ENCODE measurements around the gene SKAP1.

DNA sequence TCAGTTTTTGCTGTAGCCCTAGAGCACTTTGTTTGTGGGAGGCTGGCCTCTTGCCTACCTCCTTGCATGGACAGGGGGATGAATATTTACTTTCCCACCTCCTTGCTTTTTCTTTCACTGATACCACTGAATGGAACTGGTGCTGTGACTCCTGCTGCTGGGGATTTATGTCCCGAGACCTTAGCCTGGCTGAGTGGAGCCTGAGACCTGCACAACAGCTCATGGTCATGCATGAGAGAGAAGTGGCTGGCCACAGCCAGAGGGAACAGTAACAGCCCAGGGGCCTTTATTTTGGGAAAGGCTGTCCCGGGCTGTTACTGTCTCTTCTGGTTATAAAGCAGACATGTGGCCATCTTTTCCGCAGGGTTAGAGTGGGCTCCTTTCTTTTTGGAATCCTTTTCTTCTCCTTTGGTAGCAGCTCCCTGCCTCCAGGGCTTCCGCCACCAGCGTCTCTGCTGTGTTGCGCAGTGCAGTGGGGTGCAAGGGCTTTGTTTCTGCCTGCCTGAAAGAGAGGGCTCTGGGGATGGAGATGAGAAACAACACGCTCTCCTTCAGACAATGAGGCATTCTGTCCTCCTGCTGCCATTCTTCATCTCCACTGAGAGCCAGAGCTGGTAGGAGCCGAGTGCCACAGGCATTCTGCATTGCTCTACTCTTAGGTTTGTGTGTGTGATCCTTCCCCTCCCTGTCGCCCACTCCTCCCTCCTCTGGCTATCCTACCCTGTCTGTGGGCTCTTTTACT lies 307.9 kb downstream of the SKAP1 start:
- TF ChIP-seq EZH2 (IDR thresholded peaks at IDR 0.05) (no peak), POLR2AphosphoS5 (IDR thresholded peaks at IDR 0.05; ENCODE audit: borderline replicate concordance, low read depth, low read length) (no peak), FOXP2 (optimal IDR thresholded peaks at IDR 0.05; ENCODE audit: control extremely low read depth, extremely low read length, insufficient read depth) (no peak)

All from SK-N-MC (cell line).